NCI-H1417 (cell line): Measurements from ENCODE around the gene TMEM234.

ENCODE experiments used
- DNase-seq, 3 experiments: peaks; one replicate each; lab custom pipeline; 2025; lab: John Stamatoyannopoulos, UW

TMEM234 gene

DNA sequence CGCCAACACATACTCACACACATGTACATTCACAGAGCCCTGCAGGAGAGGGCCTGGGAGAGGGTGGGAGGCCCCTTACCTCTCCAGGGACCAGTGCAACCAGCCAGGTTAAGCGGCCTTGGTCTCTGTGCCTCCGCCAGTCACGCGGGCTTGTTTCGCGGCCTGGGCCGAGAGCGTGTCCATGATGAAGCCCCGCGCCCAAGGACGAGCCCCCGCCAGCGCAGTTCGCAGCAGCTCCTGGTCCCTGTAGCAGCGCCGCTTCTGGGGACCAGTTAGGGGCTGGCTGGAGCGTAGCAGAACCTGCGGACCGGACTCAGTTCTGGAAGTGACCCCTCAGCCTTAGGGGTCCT lies 17.6 kb upstream of the TMEM234 start:
- peak; percentile 60 to 85 (median 84) for DNase-seq

GRCh38 chr1:32239337-32239736 lies 17.2 kb upstream of the TMEM234 start:
- peak; percentile 62 to 80 (median 74) for DNase-seq

DNA sequence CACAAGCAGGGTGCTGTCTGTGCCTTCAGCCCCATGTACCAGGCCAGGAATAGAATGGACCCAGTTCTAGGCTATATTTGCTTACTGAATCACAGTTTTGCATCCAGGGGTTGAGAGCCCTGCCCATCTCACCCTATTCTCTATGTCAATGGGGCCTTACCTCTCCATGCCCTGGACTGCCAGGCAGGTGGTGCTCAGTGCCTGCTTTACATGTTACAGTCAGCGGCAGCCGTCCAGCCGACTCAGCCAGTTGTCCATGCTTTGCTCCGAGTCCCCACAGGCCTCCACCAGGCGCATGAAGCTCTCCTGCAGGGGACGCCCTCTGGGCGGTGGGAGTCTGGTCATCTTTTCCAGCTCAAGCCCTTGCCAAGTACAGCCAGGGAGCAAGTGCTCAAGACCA lies 12.6 kb upstream of the TMEM234 start:
- no peak for DNase-seq

DNA sequence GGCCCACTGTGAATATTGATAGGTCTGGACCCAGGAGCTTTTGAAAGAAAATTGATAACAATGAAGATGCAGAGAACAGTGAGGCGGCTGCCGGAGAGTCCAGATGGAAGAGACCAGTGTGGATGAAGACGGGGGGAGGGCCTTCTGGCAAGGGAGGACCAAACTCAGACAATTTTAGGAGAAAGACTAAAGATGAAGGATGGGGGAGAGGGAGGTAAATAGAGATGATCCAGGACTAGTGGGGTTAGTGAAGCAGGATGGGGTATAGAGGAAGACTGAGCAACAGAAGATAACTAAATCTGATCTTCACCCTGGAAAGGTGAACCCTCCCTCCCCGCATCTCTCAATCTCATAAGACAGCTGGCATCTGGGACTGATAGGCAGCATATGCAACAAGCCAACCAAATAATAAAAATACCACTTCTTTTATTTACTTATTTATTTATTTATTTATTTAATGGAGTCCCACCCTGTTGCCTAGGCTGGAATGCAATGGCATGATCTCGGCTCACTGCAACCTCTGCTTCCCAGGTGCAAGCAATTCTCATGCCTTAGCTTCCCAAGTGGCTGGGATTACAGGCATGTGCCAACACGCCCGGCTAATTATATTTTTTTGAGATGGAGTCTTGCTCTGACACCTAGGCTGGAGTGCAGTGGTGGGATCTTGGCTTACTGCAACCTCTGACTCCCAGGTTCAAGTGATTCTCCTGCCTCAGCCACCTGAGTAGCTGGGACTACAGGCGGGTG lies 10.6 kb upstream of the TMEM234 start:
- peak in 2 of 3 experiments; percentile 20 to 54 for DNase-seq

DNA sequence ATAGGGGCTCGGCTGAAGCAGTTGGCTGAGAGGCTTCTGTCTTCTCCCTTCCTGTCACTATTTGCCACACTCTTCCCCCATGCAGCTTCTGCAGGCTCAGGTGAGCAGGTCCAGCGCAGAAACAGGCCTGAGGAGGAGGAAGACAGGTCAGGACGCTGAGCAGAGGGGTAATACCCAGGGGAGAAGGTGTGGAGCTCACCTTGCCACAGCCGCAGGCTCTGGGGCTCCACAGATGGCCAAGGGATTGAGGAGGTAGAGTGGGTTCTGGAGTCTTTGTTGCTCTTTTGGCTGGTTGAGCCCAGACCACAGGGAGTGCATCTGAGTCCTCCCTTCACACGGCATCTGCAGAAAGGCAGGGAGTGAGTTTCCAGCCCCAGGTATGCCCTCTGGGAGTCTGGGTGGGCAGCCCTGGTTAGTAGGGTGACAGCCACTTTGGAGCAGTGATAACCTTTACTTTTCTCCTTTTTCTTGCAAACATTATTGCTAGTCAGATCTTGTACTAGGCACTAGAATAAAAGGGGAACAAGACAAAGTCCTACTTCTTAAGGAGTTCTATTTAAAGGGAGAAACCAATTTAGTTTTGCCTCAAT lies 9.8 kb upstream of the TMEM234 start:
- no peak for DNase-seq

GRCh38 chr1:32228771-32229170 lies 6.6 kb upstream of the TMEM234 start:
- no peak for DNase-seq

GRCh38 chr1:32224285-32224684 lies 2.1 kb upstream of the TMEM234 start:
- no peak for DNase-seq

DNA sequence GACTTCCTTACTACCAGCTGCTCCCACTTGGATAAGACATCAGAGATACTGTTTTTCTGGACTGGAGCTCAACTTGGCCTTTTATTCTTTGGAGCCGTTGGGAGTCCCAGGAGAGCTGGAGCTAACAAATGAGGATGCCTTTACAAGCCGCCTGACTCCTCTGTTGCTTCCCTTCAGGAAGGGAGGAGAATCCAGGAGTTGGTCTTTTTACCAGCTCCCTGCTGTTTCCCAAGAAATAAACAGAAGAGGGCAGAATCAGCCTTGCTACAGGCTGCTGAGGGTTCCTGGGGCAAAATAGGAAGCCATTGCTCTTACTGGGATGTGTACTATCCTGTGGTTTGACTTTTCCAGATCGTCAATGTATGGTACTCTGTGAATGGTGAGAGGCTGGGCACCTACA lies 1.5 kb upstream of the TMEM234 start:
- DNase-seq: no peak

- DNase-seq: no peak
These were observed 573 bp downstream of the TMEM234 start for GRCh38 chr1:32221581-32221979.

- DNase-seq: peak in 1 of 3 experiments; percentile 39
These were observed 1.2 kb downstream of the TMEM234 start for GRCh38 chr1:32220746-32221580.

- DNase-seq: no peak
These were observed 3.1 kb downstream of the TMEM234 start for GRCh38 chr1:32219022-32219421.

GRCh38 chr1:32216566-32216965 lies 5.6 kb downstream of the TMEM234 start:
- no peak for DNase-seq

- DNase-seq: peak; percentile 56 to 73 (median 68)
These were observed 6.3 kb downstream of the TMEM234 start for GRCh38 chr1:32215629-32216480.

- DNase-seq: peak; percentile 83 to 94 (median 91)
These were observed 13.2 kb downstream of the TMEM234 start, which contains the start of gene DCDC2B for GRCh38 chr1:32208891-32209328. Gene DCDC2B (plus strand): TSS chr1:32209089. CDS start chr1:32209094, 5 bp downstream.

DNA sequence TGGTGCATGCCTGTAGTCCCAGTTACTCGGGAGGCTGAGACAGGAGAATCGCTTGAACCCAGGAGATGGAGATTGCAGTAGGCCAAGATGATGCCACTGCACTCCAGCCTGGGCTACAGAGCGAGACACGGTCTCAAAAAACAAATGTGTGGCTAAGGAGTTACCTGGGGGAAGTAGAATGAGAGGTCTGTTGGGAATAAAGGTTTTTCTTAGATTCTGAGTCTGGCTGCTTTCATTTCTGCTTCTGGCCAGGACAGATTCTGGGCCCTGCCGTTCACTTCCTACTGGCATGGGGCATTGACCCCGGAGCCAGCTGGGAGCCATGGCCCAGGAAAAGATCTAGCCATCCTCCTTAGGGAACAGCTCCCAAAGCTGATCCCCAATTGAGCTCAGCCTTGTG lies 13.7 kb downstream of the TMEM234 start:
- DNase-seq: no peak

DNA sequence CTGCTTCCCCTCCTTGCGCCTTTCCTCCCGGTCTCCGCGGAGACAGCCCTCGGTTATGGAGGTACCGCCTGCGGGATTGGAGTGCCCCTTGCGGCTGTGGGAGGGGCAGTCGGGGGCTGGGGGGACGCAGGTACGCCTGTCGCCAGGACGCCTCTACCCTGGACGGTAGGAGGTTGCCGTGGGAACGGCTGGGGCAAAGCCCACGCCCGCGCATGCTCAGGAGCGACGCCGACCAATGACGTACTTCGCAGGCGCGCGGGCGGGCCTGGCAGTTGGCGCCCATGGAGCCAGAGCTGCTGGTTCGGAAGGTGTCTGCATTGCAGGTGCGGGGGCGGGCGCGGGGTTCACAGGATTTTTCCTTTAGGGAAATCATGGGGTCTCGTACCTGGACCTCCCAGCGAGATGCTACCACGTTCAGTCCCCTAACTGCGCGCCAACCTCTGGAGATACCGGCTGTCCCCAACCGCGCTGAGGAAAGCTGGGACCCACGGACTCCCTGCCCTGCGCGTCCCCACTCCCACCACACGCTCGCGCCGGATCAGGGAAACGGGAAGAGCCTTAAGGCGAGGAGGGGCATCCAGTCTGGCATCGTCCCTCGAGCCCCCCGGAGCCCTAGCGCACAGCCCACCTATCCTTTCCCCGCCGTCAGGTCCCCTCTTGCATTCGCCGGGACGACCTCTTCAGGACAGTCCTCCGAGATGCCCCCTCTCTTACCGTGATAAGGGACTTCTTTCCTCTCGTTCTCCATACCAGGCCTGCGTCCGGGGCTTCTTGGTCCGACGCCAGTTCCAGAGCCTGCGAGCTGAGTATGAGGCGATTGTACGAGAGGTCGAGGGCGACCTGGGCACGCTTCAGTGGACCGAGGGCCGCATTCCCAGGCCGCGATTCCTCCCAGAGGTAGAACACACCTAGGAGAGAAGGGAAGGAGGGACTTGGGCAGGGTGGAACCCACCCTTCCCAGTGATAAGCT lies 16.5 kb downstream of the TMEM234 start, which contains the start of gene IQCC:
Gene IQCC (plus strand): TSS at position 271 of the 970 bp plus-strand sequence. CDS start 11 bp downstream, at position 282.
- peak; percentile 91 to 96 (median 96) for DNase-seq

DNA sequence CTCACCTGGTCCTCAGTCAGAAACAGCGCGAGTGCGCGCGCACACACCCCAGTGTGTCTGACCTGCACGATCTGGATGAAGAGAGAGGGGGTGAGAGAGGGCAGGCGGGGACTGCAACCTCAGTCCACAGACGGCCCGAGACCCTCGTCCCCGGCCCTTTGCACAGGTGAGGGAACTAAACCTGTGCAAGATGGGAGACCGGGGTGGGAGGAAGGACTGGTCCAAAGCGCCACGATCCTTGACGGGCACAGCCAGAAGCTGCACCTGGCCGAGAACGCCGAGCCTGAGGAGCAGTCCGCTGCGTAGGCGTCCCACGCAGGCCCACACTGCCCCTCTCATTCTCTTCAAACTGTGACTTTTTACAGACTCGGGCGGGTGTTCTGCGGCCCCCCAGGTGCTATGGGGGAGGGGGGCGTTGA lies 17.2 kb downstream of the TMEM234 start:
- peak in 2 of 3 experiments; percentile 76 to 77 for DNase-seq

DNA sequence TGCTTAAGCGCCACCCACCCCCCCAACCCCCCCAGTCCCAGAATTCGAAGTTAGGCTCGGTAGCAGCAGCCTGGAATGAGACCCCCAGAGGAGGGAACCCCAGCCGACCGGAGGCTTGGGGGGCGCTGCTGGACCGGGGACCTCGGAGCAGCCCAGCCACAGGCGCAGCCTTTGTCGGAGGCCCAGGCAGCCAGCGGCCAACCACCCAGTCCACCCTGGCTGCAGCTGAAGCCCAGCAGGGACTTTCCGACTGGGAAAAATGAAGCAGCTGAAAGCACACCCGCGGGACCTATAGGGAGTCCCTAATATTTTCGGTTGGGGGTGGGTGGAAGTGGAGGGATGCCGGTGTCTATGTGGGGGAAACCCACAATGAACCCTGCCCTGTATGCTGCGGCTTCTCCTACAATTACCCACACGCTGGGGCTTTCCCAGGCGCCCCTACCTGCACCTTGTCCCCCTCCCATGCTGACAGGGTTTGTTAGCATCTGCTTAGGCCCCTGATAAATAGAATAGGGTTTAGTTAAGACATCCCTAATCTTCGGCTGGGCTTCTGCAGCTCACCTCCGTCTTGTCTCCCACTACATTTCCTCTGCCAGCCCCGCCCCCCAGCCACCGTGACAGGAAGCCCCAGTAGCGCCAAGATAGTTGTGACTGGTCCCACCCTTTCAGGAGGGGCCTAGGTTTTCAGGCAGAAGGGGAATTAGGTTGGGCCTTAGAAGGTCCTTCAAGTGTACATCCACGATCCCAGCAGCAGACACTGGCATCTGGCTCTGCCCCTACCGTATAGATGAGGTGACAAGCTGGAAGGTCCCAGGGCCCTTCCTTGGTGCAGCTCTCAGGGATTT lies 20.9 kb downstream of the TMEM234 start:
- DNase-seq: peak; percentile 8 to 61 (median 53)
